Muscle layer of duodenum (tissue), 2 donors: ENCODE measurements around the gene GRIK3.

Source experiments
- H3K27ac ChIP-seq: one replicate; pipeline ENCODE4 v1.7.0; 2013; ENCODE audit warnings: mild to moderate bottlenecking, low read length
- H3K27me3 ChIP-seq: one replicate; pipeline ENCODE4 v1.7.0; 2013; ENCODE audit warnings: low read depth, mild to moderate bottlenecking, control low read depth, low read length
- H3K36me3 ChIP-seq, 2 donors: one replicate each; pipeline ENCODE4 v1.7.0; 2013; ENCODE audit warnings: low read length in 2 of 2, control low read depth in 1 of 2, mild to moderate bottlenecking in 1 of 2; ENCODE audit not compliant: insufficient read depth in 2 of 2, control insufficient read depth in 1 of 2
- H3K4me1 ChIP-seq, 2 donors: one replicate each; pipeline ENCODE4 v1.7.0; 2013; ENCODE audit warnings: low read length in 2 of 2, mild to moderate bottlenecking in 2 of 2, control low read depth in 1 of 2, moderate library complexity in 1 of 2; ENCODE audit not compliant: insufficient read depth in 2 of 2, control insufficient read depth in 1 of 2
- H3K4me3 ChIP-seq, 2 donors: one replicate each; pipeline ENCODE4 v1.7.0; 2013; ENCODE audit warnings: low read length in 2 of 2, low read depth in 1 of 2, mild to moderate bottlenecking in 1 of 2
- H3K9me3 ChIP-seq, 2 donors: one replicate each; pipeline ENCODE4 v1.7.0; 2013; ENCODE audit warnings: low read length in 2 of 2, control low read depth in 1 of 2, mild to moderate bottlenecking in 1 of 2; ENCODE audit not compliant: control insufficient read depth in 1 of 2
- donor health status: healthy.

GRIK3 gene

GRCh38 chr1:36881541-36881940, 152.8 kb downstream of the GRIK3 start:
- H3K4me1 ChIP-seq = no peaks in the 10 kb centered on the region
- H3K9me3 ChIP-seq = no peaks in the 10 kb centered on the region
- no peaks in the 10 kb centered on the region for H3K27me3 ChIP-seq

GRCh38 chr1:36881068-36881405, 153.3 kb downstream of the GRIK3 start:
- H3K27ac ChIP-seq = no peak overlapping the region
- H3K9me3 ChIP-seq = no peaks in the 10 kb centered on the region
- H3K4me3 ChIP-seq = no peak overlapping the region
- no peaks in the 10 kb centered on the region for H3K27me3 ChIP-seq
- no peaks in the 10 kb centered on the region for H3K36me3 ChIP-seq
- H3K4me1 ChIP-seq = no peaks in the 10 kb centered on the region

More at GRCh38 chr1:36881541-36881940, 152.8 kb downstream of the GRIK3 start:
- H3K4me3 ChIP-seq = no peak overlapping the region
- no peak overlapping the region for H3K27ac ChIP-seq
- H3K36me3 ChIP-seq = no peaks in the 10 kb centered on the region

- Histone ChIP-seq H3K9me3 (no peaks in the 10 kb centered on the region), H3K27ac (no peak overlapping the region), H3K27me3 (no peaks in the 10 kb centered on the region), H3K4me1 (no peaks in the 10 kb centered on the region), H3K36me3 (no peaks in the 10 kb centered on the region), H3K4me3 (no peak overlapping the region)
Observed at GRCh38 chr1:36880155-36881067, 153.9 kb downstream of the GRIK3 start.

- no peak overlapping the region for H3K27ac ChIP-seq
- no peaks in the 10 kb centered on the region for H3K9me3 ChIP-seq
- no peak overlapping the region for H3K4me3 ChIP-seq
- H3K36me3 ChIP-seq = no peaks in the 10 kb centered on the region
- H3K4me1 ChIP-seq = no peaks in the 10 kb centered on the region
- H3K27me3 ChIP-seq = no peaks in the 10 kb centered on the region
Observed at GRCh38 chr1:36879613-36880012, 154.7 kb downstream of the GRIK3 start.

GRCh38 chr1:36876990-36877389, 157.3 kb downstream of the GRIK3 start:
- H3K9me3 ChIP-seq = no peaks in the 10 kb centered on the region
- no peaks in the 10 kb centered on the region for H3K4me1 ChIP-seq
- no peak overlapping the region for H3K27ac ChIP-seq
- no peaks in the 10 kb centered on the region for H3K27me3 ChIP-seq
- no peak overlapping the region for H3K4me3 ChIP-seq
- no peaks in the 10 kb centered on the region for H3K36me3 ChIP-seq

- Histone ChIP-seq H3K27me3 (no peaks in the 10 kb centered on the region), H3K27ac (no peak overlapping the region), H3K9me3 (no peaks in the 10 kb centered on the region), H3K4me3 (no peak overlapping the region), H3K4me1 (no peaks in the 10 kb centered on the region), H3K36me3 (no peaks in the 10 kb centered on the region)
Observed at GRCh38 chr1:36874271-36875060, 159.8 kb downstream of the GRIK3 start.

GRCh38 chr1:36872858-36873257, 161.5 kb downstream of the GRIK3 start:
- Histone ChIP-seq H3K27me3 (no peaks in the 10 kb centered on the region), H3K4me1 (no peaks in the 10 kb centered on the region), H3K9me3 (no peaks in the 10 kb centered on the region), H3K27ac (no peak overlapping the region), H3K4me3 (no peak overlapping the region), H3K36me3 (no peaks in the 10 kb centered on the region)

GRCh38 chr1:36872126-36872754, 162.1 kb downstream of the GRIK3 start:
- H3K27ac ChIP-seq = no peak overlapping the region
- H3K27me3 ChIP-seq = no peaks in the 10 kb centered on the region
- no peaks in the 10 kb centered on the region for H3K4me1 ChIP-seq
- H3K9me3 ChIP-seq = no peaks in the 10 kb centered on the region
- H3K4me3 ChIP-seq = no peak overlapping the region
- H3K36me3 ChIP-seq = no peaks in the 10 kb centered on the region

- Histone ChIP-seq H3K36me3 (no peaks in the 10 kb centered on the region), H3K4me3 (no peak overlapping the region), H3K4me1 (no peaks in the 10 kb centered on the region), H3K27me3 (no peaks in the 10 kb centered on the region), H3K27ac (no peak overlapping the region), H3K9me3 (no peaks in the 10 kb centered on the region)
Observed at GRCh38 chr1:36871146-36871971, 163.0 kb downstream of the GRIK3 start.

- no peaks in the 10 kb centered on the region for H3K36me3 ChIP-seq
- no peaks in the 10 kb centered on the region for H3K9me3 ChIP-seq
- no peak overlapping the region for H3K4me3 ChIP-seq
- no peaks in the 10 kb centered on the region for H3K4me1 ChIP-seq
- H3K27ac ChIP-seq = no peak overlapping the region
- H3K27me3 ChIP-seq = no peaks in the 10 kb centered on the region
Observed at GRCh38 chr1:36869826-36870225, 164.5 kb downstream of the GRIK3 start.

- Histone ChIP-seq H3K27me3 (no peaks in the 10 kb centered on the region), H3K36me3 (no peaks in the 10 kb centered on the region), H3K4me3 (no peak overlapping the region), H3K27ac (no peak overlapping the region), H3K9me3 (no peaks in the 10 kb centered on the region), H3K4me1 (no peaks in the 10 kb centered on the region)
Observed at GRCh38 chr1:36869054-36869453, 165.3 kb downstream of the GRIK3 start.
